Hematopoietic multipotent progenitor cell (in vitro differentiated cells): ENCODE measurements around the gene WWOX. TPM values are rescaled to one million over a fixed set of nuclear protein-coding genes. Genes with fewer than 3 reads are reported as not detected.

Experiments
- DNase-seq, 3 donors: peaks; one replicate each; pipeline ENCODE4 v3.0.0-alpha.2; 2011 to 2015; ENCODE audit warnings: low read depth in 2 of 3, low spot score in 2 of 3
- total RNA-seq: library from RNA; depleted of rRNA; stranded (reverse); fragments of >200 nt; gene quantifications from one replicate; pipeline ENCODE4 v1.2.3, GENCODE V29; 2012

The WWOX gene
- total RNA-seq, 1 donor = 24.8 TPM

DNA sequence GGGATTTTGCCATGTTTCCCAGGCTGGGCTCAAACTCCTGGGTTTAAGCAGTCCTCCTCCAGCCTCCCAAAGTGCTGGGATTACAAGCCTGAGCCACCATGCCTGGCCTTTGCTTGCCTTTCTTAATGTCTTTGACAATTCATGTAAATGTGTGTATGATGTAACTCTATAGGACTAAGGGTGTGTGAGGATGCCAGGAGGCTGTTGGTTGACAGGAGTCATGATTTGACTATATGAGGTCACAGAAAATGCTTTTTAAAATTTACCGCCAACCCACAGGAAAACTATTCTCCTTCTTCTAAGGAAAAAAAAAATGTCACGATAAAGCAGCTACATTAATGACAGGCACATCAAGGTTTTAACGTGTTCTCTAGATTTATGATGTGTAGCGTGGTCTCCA, 118.8 kb downstream of the WWOX start:
- no peak for DNase-seq

DNA sequence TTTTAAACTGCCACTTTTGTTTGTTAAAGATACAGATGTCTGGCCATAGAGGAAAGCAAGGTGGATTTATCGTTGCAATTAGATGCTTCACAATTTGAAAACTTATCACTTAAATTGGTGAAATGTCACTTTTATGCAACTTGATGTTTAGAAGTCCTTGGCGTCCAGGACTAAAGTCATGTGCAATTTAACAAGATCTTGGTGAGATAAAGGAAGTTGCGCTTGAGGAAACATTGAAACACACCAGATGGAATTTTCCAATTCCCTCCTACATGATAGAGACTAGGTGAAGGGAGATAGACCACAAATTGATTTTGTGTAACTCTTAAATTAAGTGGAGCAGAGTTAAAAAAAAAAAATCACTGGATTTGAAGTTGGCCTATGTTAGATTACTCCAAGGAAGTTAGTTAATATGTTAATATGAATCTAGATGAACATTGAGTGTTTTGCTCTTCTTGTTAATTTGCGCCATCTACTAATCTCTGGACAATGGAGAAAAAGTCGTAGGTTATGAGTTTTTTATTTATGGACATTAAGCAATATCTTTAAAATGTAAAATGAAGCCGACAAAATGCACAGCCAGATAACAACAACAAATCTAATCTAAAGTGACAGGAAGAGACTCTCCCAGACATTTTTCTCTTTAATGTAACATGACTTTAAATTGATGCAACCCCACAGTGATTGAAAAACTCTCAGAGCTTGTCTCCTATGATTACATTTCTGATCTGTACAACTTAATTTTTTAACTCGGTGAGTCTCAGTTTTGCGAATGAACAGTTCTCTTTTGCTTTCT, 119.6 kb downstream of the WWOX start:
- no peak for DNase-seq

DNA sequence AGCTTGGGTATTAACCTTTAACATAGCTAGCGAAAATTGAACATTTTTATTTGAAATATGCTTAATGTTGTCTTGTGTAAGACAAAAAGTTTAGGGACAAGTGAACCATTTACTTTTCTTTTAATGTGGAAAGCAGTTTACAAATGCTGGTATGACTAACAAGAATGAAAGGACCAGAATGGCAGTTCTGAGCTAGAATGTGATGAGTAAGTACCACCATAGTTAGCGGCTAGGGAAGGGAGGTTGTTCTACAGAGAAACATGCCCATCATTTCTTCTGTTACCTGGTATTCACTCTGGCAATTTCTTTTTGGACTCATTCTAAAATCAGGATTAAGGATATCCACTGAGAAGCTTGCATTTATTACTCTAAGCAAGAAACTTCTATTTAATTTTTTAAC, 121.1 kb downstream of the WWOX start:
- DNase-seq = no peak

DNA sequence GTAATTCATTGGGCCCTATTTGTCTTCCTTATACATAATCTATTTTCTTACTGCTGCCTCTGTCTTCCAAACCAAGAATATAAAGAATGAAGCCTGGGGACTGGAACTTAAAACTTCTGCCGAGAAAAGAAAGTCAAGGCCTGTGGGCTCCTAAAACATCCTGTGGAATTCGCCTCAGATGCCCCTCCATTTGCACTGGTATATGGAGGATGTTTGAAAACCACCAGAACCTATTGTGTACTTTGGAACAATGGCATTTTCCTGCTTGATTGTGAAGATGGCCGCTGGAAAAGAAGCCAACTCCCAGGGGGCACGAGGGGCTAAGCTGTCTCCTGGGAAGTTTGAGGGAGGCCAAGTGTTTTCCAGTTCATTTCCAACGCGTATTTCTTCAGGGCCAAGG, 122.4 kb downstream of the WWOX start:
- no peak for DNase-seq

- no peak for DNase-seq
Observed at GRCh38 chr16:78224342-78224741, 124.9 kb downstream of the WWOX start.

DNA sequence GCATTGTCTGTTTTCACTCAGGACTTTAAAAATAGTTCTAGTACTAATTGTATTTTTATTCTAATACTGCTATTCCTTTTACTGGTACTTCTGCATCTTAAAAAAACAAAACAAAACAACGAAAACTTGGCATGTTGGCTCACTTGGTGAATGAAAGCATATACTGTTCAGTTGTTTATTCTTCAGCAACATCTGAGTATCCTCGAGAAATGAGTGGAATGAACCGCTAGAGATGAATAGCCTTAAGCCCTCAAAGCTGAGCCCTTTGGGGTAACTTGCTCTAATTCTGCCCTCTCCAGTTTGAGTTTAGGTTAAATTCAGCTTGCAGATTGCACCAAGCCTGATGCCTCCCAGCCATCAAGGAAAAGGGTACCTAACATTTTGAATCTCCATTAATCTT, 126.5 kb downstream of the WWOX start:
- no peak for DNase-seq

GRCh38 chr16:78227855-78228254, 128.4 kb downstream of the WWOX start:
- DNase-seq = peak in 2 of 3 donors; percentile 14 to 54

DNA sequence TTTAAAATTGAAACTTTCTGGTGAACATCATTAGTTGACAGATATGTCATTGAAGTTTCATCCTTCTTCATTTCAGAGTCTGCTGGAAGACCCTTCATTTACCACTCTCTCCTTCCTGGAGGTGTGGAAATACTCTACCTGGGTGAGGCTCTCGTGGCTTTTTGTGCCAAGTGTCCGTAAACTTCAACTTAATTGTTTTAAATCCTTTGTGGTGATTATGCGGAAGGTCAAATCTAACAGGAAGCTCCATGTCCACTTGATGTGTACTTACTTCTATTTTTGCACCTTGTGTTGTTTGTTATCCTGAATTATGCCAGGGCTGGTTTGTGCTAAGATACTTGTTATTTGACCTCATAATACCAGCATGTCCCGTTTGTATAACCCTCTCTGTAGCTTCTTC, 129.2 kb downstream of the WWOX start:
- no peak for DNase-seq

GRCh38 chr16:78230832-78231231, 131.4 kb downstream of the WWOX start:
- no peak for DNase-seq

GRCh38 chr16:78235168-78235800, 135.8 kb downstream of the WWOX start:
- DNase-seq = peak; percentile 24 to 78 (median 51)

DNA sequence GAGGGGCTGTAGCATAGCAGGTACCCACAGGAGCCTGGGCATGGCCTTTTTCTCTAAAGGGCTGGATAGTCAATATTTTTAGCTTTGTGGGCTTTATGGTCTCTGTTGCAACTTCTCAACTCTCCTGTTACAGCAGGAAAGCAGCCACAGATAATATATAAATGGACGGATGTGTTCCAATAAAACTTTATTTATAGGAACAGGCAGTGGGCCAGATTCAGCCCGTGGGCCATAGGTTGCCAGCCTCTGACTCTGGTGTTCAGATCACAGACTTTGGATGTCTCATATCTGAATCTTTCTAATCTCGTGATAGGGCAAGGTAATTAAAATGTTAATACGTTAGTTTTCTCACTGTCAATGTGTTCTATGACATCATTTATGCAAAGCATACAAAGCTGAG, 136.4 kb downstream of the WWOX start:
- no peak for DNase-seq

DNA sequence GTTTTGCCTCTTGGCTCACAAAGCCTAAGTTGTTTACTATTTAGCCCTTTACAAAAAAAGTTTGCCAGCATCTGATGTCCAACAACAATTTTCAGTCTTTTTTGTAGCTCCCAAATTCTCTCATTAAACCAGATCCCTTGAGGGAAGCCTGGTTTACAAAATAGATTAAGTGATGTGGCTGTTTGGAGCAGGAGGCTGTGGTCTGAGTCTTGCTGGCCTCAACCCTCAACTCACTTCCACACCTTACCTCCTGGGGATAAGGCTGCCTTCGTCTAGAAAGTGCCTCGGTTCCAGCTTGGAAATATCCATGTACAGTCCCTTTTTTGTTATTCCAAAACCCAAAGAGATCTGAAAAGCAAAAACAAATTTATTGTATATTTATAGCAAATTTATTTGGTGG, 138.4 kb downstream of the WWOX start:
- DNase-seq = no peak

DNA sequence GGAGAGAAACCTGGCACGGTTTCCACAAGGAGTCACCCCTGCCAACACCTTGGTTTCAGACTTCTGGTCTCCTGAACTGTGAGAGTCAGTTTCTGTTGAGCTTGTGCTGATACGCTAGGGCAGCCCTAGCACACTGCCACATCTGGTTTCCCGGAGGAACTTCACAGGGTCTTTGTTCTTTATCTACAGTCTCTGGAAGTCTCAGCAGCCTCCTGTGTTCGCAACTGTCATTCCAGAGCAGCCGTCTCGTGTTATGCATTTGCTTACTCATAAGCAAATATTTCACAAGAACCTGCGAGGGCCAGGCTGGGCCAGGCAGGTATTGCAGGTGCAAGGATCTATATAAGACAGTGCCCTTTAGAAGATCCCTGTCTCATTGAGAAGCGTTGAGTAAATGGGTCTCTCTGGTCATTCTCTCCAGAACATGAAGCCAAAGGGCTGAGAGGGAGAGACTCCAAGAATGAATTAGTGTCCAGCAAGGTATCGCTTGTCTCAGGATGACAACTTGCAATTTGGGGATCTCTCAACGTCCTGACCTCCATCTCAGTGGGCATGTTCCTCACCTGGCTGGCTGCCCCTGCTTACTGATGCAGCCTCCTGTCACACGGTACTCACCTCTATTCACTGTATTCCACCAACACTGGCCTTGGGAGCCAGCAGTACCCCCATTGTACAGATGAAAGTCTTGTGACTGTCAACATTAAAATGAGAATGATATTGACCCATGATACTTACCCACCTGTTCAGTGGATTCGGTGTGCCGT, 141.2 kb downstream of the WWOX start:
- DNase-seq = no peak

GRCh38 chr16:78242239-78242630, 142.8 kb downstream of the WWOX start:
- no peak for DNase-seq

- DNase-seq = no peak
Observed at GRCh38 chr16:78244131-78244895, 144.9 kb downstream of the WWOX start.

- peak in 1 of 3 donors; percentile 39 for DNase-seq
Observed at GRCh38 chr16:78246559-78246958, 147.1 kb downstream of the WWOX start.

DNA sequence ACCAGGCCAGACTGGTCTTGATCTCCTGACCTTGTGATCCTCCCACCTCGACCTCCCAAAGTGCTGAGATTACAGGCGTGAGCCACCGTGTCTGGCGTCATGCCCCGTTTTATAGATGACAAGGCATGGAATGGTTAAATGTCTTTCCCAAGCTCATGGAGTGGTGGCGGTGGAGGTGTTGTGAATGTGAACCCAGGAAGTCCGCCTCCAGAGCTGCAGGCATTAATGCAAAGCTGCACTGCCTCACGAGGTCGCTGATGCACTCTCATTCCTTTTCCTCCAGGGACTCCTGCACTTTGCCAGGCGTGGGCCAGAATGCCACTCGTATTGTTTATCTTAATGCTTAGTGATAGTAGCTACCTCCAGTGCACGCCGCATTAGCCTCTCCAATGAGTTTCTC, 149.6 kb downstream of the WWOX start:
- DNase-seq = no peak

- no peak for DNase-seq
Observed at GRCh38 chr16:78249832-78250231, 150.4 kb downstream of the WWOX start.

- DNase-seq = no peak
Observed at GRCh38 chr16:78251115-78251514, 151.7 kb downstream of the WWOX start.

- DNase-seq = no peak
Observed at GRCh38 chr16:78252757-78253156, 153.3 kb downstream of the WWOX start.

DNA sequence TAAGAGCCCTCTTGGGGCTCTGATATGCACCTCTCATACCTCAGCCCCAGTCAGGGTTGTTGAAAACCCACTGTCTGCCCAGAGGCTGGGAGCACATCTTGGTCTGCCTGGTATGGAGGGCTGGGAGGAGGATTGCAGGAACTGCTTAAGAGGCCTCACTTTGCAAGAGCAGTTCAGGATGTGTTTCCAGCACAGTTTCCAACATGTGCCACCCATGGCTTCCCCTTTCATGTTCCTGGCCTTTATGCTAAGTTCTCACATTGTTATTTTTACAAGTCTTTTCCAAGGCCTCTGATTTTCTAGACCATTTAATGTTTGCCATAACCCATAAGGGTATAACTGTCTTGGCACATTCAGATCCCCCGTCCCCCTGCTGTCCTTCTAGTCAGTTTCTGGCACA, 155.4 kb downstream of the WWOX start:
- no peak for DNase-seq
